K562 (cell line): ENCODE results near the gene CCDC28B. TPM values are rescaled to one million over a fixed set of nuclear protein-coding genes. Genes with fewer than 3 reads are reported as not detected.
A peak's percentile ranks its signal among the peaks of the same experiment; 100 is the strongest.

Source experiments
- ARID4B ChIP-seq: sonication (generic); formaldehyde crosslinking; IDR thresholded peaks from 2 replicates; pipeline ENCODE4 v1.8.0; 2022; ENCODE audit warnings: mild to moderate bottlenecking, missing genetic modification reagents
- CBFA2T2 ChIP-seq: fragments of 450-650 bp; conservative IDR thresholded peaks from 2 replicates; pipeline ENCODE4 v1.6.1; 2017; ENCODE audit warnings: mild to moderate bottlenecking
- CBFA2T3 ChIP-seq: fragments of 450-650 bp; IDR thresholded peaks from 2 replicates; pipeline ENCODE4 v1.6.1; 2017
- CHD2 ChIP-seq: IDR thresholded peaks from 2 replicates; pipeline ENCODE4 v1.6.1; 2011; ENCODE audit warnings: low read depth, low read length
- HBP1 ChIP-seq: fragments of 450-650 bp; formaldehyde crosslinking; IDR thresholded peaks from 2 replicates; pipeline ENCODE4 v1.4.0; 2022; ENCODE audit warnings: missing genetic modification characterization
- MLX ChIP-seq, 2 experiments: fragments of 450-650 bp in 1 of 2; sonication (generic) in 1 of 2; formaldehyde crosslinking; conservative IDR thresholded peaks; 2 replicates each; pipeline versions ENCODE4 v1.4.0 to v1.8.1; 2020 to 2022; ENCODE audit warnings: mild to moderate bottlenecking in 1 of 2, missing genetic modification reagents in 1 of 2
- PHTF2 ChIP-seq: fragments of 250-450 bp; sonication (Bioruptor Pico); IDR thresholded peaks from 2 replicates; pipeline ENCODE4 v1.5.0; 2021; ENCODE audit warnings: mild to moderate bottlenecking
- RNF219 ChIP-seq: fragments of 250-450 bp; sonication (Bioruptor Pico); IDR thresholded peaks from 2 replicates; pipeline ENCODE4 v1.5.0; 2022; ENCODE audit warnings: mild to moderate bottlenecking
- SIX5 ChIP-seq, 2 experiments: IDR thresholded peaks; 2 replicates each; pipeline ENCODE4 v1.6.1; 2011; ENCODE audit warnings: low read length in 2 of 2, borderline replicate concordance in 1 of 2, low read depth in 1 of 2, mild to moderate bottlenecking in 1 of 2, moderate library complexity in 1 of 2; ENCODE audit not compliant: insufficient read depth in 1 of 2
- SREBF2 ChIP-seq: sonication (generic); formaldehyde crosslinking; IDR thresholded peaks from 2 replicates; pipeline ENCODE4 v1.4.0; 2020; ENCODE audit warnings: mild to moderate bottlenecking, missing genetic modification reagents
- SRSF3 ChIP-seq: fragments of 200-400 bp; formaldehyde crosslinking; IDR thresholded peaks from 2 replicates; pipeline ENCODE4 v1.6.1; 2016; ENCODE audit warnings: mild to moderate bottlenecking, low read length, moderate library complexity; ENCODE audit not compliant: insufficient read depth
- STAG1 ChIP-seq: sonication (generic); formaldehyde crosslinking; IDR thresholded peaks from 2 replicates; pipeline ENCODE4 v1.5.0; 2020; ENCODE audit warnings: missing genetic modification reagents, borderline replicate concordance
- TRIM24 ChIP-seq, 2 experiments: fragments of 450-650 bp; IDR thresholded peaks; 2 replicates each; pipeline ENCODE4 v1.6.1; 2016
- YBX1 ChIP-seq: fragments of 450-650 bp; IDR thresholded peaks from 2 replicates; pipeline ENCODE4 v1.7.1; 2016; ENCODE audit warnings: mild to moderate bottlenecking
- ZFP91 ChIP-seq: sonication (generic); formaldehyde crosslinking; IDR thresholded peaks from 2 replicates; pipeline ENCODE4 v1.8.0; 2022; ENCODE audit warnings: mild to moderate bottlenecking, missing genetic modification reagents
- ZNF184 ChIP-seq: sonication (generic); formaldehyde crosslinking; IDR thresholded peaks from 2 replicates; pipeline ENCODE4 v1.5.0; 2020; ENCODE audit warnings: missing genetic modification reagents
- polyA plus RNA-seq, 8 experiments: library from polyadenylated mRNA; depleted of rRNA in 4 of 8; stranded (reverse) in 5 of 8; unstranded in 3 of 8; fragments of >200 nt; fragmentation: Nextera tagmentation in 2 of 8; fragmentation: Illumina TruSeq in 1 of 8; extraction: Ambion mirVana in 2 of 8; extraction: Trizol in 1 of 8; gene quantifications; 2 replicates each; pipeline versions ENCODE4 v1.2.1 to v1.2.3, GENCODE V29; 2011 to 2014; ENCODE audit warnings: inconsistent platforms in 1 of 8, missing spikeins in 1 of 8
- total RNA-seq, 7 experiments: library from RNA; depleted of rRNA in 6 of 7; stranded (reverse); fragments of >200 nt in 6 of 7; fragmentation: Illumina TruSeq in 2 of 7; extraction: Trizol in 2 of 7; gene quantifications; 2 replicates each; pipeline versions ENCODE4 v1.2.1 to v1.2.3, GENCODE V29; 2011 to 2021; ENCODE audit warnings: low replicate concordance in 1 of 7

The CCDC28B gene
- total and polyA plus RNA-seq, 9 of the 15 experiments (the other 6 are each of a cell fraction or from before 2014, with no cell fraction given): 5.7 to 54.5 (median 31.7) TPM

GRCh38 chr1:32179443-32180185 lies 20.8 kb upstream of the CCDC28B start, which contains the start of gene TXLNA (continued):
- TF ChIP-seq ARID4B (CRISPR knock-in tag) (peak; percentile 48; the same call in 1 of the 2 replicates), RNF219 (CRISPR knock-in tag) (0 out of 2 replicates have a peak, but pooled peaks have one; percentile 12), ZFP91 (CRISPR knock-in tag) (peak; percentile 47; the same call in 1 of the 2 replicates), CBFA2T2 (no peak), PHTF2 (CRISPR knock-in tag) (0 out of 2 replicates have a peak, but pooled peaks have one; percentile 56), MLX (CRISPR knock-in tag; conservative IDR thresholded peaks at IDR 0.05) (peak in 1 of 2 experiments; percentile 86; a peak in 2 of 4 replicates), CHD2 (peak; percentile 60), TRIM24 (IDR thresholded peaks at IDR 0.05) (peak in 1 of 2 experiments; percentile 35; a peak in 1 of 4 replicates), STAG1 (CRISPR knock-in tag) (no peak), YBX1 (no peak), CBFA2T3 (peak; percentile 27; the same call in 1 of the 2 replicates), SREBF2 (CRISPR knock-in tag) (no peak), SRSF3 (no peak), HBP1 (0 out of 2 replicates have a peak, but pooled peaks have one; percentile 8), ZNF184 (CRISPR knock-in tag) (no peak), SIX5 (IDR thresholded peaks at IDR 0.05; ENCODE audit: borderline replicate concordance in 1 of 2, insufficient read depth in 1 of 2, low read depth in 1 of 2, low read length in 2 of 2) (no peak)
